NCI-H1436 (cell line): ENCODE measurements around the gene LPP.
A peak's percentile ranks its signal among the peaks of the same experiment; 100 is the strongest.

Source experiments
- DNase-seq: peaks from one replicate; lab custom pipeline; 2025; lab: John Stamatoyannopoulos, UW

The LPP gene

DNA sequence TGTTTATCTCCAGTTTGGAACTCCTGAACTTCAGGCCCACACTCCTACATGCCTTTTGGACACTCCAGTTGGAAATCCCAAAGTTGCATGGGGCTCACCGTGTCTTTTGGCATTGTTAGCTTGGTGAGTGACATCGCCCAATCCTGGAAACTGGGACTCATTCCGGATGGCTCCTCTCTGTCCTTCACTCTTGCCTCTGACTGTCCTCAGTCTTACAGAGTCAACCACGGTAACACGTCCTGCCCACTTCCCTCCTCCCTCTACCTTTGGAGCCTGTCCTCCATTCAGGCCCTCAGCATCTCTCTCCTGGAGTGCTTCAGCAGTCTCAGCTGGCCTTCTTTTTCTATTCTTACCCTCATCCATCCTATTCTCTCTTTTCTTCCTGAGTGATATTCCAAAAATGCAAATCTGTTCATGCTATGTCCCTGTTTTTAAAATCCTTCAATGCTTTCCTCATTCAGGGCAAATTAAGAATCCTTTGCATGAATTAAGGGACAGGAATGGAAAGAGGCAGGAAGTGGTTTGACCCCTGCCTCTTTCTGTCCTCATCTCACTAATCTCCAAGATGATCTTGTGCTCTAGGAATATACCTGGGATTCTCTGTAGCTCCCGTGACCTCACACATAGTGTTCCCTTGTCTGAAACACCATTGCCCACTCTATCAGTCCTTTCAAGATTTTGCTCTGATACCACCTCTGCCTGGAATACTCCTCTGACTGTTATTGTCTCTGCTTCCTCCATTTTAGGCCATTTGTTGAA is 42.5 kb downstream of the LPP start:
- no peak for DNase-seq

DNA sequence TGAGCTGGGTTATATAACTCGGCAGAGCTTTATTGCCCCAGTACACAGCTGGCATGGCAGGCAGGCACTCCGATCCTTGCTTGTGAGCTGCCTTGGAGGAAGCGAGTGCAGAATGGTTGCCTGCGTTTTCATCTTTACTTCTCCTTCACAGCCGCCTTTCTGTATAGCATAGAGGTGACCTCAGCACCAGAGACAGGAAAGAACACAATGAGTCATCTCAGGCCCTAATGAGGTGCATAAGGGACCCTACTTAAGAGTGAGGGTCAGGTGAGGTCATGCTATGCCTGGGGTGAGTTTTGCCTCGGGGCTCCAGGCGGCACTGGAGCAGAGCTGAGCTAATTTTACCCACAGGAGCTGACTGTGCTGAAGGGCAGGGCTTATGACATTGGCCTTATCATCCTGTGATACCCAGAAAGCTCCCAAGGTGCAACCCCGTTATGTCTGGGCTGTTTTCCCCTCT is 43.5 kb downstream of the LPP start:
- no peak for DNase-seq

DNA sequence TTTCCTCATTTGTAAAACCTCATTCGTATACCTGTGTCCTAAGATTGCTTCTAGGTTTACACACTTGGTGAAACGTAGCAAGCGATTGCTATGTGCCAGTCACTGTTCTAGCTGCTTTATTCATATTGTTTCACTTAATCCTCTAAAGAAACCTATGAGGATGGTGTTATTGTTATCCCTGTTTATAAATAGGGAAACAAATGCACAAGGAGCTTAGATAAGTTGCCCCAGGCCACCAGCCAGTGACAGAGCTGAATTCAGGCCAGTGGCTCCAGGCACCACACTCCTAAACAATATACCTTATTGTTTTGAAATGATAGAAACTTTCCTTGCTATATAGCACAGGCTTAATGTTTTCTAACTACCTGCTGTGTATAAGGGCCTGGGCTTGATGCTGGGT is 44.0 kb downstream of the LPP start:
- DNase-seq, result no peak

DNA sequence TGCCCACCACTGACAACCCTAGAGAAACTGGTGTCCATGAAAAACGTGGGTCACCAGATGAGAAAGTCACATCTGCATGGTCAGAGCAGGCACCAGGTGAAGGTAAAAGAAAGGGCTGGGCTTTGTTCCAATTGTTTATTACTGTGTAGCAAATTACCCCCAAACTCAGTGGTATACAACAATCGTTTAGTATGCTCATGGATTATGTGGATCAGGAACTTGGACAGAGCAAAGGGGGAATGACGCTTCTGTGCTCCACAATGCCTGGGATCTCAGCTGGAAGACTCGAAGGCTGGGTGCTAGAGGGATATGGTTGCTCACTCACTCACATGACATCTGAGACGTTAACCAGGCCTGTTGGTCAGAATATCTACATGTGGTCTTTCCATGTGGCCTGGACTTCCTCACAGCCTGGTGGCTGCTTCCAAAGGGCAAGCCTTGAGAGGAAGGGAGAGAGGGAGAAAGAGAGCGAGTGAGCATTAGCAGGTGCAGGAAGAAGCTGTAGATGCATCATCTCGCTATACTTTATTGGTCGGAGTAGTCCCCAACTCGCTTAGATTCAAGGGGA is 44.9 kb downstream of the LPP start:
- DNase-seq, result no peak

DNA sequence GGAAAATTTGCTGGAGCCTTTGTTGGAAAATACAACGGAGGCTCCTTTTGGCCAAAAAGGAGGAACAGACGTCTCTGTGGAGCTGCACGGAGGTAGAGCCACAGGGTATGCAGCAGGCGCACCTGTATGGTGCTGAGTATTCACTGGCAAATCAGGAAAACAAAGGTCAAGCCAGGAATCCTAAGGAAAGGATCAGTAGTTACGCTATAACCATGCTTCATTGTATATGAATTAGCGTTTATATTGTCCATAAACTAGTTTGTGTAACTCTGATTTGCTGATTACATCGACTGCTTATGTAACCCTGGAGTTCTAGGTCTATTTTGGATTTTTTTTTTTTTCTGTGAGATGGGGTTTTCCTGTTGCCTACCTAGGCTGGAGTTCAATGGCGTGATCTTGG is 45.4 kb downstream of the LPP start:
- DNase-seq, result no peak

DNA sequence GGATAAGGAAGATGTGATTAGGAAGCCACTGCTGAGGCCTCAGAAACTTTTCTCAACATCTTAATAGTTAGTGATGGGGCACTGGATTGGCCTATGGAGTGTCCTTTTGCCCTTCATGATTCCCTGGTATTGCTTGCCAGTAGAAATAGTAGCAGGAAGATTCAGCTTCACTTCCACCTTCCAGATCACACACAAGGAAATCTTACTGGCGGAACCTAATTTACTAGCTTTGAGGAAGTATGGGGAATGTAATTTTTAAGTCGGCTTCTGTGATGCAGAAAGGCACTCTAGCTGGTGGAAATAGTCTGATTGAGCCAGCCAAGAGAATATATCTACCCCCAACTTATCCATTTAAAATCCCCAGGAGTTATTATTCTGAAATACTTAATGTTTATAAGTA is 46.5 kb downstream of the LPP start:
- no peak for DNase-seq

DNA sequence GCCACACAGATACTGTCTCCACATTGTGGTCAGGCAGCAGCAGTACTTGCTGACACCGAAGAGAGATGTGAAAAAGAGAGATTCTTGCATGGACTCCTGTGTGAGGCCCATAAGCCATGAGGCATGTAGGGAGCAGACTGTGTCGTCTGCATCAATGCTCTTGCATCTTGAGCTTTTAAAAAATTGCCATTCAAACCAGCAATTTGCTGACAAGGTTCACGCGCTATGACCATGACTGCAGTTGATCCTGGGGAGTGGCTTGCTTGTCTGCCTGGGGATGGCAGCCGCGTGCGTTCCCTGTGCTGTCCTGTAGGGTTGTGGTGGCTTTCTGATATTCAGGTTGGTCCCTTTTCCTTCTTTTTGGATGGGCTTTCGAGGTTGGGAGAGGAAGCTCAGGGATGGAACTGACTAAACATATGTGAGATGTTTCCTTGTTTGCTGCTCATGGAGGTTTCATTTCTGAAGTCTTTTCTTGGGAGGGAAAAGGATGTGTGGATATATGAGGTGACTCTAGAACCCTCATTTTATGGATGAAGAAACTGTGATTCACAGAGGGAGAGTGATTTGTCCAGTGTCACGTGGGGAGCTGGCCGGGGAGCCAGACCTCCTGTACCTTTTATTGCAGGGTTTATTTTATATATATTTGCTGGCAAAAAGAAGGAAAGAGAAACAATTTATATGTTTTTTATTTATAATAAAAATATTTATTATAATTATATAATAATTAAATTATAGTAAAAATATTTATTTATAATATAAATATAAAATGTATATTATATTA is 48.6 kb downstream of the LPP start:
- no peak for DNase-seq

DNA sequence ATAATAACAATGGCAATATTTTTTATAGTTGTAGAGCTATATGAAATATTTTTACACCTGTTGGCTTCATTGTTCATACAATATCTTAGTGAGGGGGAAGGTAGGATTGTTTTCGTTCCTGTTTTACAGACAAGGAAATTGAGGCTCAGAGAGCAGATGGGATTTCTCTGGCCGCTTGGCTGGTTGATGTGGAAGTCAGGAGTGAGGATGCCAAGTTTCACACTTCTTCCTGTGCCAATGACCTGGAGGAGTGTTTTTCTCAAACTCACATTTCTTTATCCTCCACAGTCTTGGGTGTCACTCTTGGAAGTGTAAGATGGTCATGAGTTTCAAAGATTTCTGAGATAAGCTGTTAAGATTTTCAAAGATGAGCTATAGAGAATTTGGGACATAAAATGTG is 50.6 kb downstream of the LPP start:
- no peak for DNase-seq

DNA sequence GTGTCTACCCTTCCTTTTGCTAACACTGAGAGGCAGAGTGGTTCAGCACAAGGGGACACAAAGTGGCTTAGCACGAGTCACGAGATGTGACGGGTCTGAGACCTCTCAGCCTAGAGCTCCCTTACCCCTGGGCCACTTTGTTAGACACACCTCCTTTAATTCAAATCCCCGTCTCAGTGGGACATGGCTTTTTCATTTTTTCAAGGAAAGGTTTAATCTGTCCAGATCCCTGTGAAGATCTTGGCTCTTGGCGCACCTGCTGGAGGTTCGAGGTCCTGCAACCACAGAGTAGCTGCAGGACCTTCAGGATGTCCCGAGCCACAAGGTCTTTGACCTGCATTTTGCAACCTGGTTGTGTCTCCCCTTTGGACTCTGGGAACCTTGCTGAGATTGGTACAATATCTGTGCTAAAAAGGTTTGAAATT is 52.0 kb downstream of the LPP start:
- DNase-seq, result no peak

DNA sequence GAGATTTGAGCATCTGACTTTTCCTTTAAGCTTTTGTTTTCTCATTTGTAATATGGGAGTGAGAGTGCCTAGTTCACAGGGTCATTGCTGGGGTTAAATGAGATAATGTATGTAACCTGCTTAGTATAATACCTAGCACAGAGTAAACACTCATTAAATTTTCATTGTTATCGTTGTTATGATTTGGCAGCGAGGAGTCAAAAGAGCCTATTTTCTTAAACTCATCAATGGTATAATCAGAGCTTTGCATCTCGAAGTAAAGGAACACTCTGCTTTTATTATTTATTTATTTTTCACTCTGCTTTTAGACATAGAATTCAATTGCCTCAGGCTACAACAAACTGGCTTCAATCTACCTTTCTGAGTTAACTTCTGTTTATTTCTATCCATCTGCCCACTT is 52.8 kb downstream of the LPP start:
- no peak for DNase-seq

DNA sequence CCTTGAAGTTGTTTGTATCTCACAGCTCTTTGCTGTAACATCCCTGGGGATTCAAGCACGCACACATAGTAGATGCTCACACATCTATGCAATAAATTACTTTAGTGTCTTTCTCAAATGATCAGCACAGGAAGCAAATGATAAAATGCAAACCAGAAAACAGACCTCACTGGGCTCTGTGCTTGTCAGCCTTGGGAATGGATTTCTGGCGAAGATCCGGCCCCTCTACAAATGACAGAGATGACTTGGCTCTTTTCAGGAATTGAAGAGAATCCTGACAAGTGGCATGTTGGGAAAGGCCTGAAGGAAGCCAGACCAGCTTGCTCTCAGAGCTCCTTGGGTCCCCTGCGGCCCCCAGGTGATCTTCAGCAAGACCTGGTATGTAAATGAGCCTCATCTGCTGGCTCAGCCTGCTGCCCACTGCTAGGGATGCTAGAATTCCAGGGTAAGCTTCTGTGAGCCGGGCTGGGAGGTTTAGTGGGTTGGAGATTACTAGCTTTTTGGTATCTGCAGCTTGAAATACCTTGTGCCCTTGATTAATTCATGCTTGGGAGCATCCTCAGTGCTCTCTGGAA is 54.1 kb downstream of the LPP start:
- no peak for DNase-seq

DNA sequence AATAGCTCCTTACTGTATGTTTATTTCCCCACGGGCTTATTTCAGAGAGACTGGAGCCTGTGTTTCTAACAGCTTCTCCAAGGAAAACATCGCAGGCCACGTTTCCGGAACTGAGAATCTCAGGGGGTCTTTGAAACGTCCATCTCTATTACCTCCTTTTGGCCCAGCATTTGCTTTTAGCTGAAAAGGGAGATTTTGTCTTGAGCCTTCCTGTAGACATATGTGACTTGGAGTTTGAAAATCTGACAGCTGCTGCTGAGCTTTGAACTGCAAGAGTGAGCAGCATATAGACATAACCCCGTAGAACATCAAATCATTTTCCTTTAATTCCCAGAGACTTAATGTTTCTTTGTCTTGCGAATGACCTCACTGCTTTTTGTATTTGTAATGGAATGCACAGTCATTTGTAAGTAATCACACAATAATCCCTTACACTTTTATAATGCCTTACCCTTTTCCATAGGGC is 54.6 kb downstream of the LPP start:
- DNase-seq, result no peak

DNA sequence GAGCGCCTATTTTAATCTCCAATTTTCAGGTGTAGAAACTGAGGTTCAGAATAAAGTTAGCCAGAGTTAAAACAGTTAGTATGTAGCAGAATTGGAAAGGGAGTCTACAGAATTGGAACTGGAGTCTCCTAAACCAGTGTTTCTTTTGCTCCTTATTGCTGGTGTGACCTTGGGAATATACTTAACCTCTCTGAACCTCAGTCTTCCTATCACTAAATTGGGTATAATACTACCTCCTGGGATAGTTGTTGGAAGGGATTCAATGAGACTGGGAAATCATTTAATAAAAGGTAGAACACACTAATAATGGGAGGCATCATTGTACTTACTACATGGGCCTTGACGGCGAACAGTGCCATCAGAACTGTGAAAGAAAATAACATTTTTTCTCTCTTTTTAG is 55.1 kb downstream of the LPP start:
- DNase-seq, result no peak

DNA sequence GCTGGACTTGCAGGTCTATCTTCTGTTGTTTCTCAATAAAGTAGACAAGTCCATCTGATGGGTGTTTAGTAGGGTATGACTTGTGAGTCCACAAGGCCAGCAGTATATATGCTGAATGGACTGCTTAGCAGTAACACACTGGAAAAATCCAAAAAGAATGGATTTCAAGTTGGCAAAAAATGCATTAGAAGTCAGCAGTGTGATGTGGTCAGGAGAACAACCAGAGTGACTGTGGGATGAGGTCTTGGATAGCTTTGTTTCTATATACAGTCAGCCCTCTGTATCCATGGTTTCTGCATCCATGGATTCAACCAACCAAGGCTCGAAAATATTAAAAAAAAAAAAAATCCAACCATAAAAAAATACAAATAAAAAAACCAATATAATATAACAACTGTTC is 55.8 kb downstream of the LPP start:
- no peak for DNase-seq

DNA sequence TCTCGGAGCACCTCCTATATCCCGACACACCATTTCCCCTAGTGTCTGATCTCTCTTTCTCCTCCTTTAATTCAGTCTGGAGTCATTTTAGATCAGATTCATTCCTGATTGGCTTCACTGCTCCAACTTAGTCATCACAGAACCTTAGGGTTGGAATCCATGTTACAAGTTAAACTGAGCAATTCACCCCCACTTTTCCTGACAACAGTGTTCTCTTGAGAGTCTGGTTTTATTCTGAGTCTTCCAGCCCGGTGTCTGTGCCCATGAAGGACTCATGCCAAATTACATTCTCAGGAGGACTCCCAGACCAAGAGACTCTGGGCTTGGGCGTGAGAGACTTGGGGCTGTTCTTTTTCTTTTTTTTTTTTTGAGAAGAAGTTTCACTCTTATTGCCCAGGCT is 57.5 kb downstream of the LPP start:
- DNase-seq, result no peak

DNA sequence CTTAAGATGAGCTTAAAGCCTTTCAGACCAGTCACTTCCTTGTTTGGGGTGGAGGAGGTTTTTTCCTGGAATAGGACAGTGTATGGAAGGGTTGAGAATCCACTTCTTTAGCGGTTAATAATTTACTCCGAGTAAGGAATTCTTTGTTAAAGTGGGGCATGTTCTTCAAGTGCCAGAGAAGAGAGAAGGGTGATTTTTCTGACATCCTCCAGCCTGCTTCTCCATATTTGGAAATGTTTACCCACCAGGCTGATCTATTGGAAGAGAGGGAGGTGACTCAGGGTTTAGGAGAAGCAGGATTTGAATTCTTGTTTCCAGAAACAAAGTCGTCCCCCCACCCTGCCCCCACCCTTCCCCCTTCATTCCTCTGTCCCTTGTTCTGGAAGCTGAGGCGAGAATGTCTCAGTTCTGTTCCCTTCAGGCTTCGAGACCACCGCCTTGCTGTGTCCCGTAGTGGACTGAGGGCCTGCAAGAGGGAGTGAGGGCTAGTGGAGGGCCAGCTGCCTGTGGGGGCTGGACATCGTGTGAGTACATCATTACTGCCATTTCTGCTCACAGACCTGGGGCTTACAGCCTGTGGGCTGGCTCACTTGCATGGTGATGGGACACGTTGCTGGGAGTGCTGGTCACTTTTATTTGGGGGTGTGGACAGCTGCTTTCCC is 58.5 kb downstream of the LPP start:
- no peak for DNase-seq

DNA sequence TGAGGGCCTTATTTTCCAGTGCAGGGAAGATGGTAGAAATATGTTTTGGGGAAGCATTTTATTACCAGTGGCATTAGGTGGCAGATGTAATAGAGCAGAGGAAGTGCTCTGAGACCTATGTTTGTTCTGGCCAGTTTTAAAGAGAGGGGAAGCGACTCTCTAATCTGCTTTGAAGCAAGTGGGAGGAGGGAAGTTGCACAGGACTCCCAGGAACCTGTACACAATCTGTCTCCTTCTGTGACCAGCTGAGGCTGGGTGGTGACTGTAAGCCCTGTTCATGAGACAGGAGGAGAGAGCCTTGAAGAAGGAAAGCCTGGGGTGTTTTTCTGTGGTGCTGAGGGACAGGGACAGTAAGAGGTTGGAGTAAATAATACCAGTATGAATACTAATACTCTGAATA is 60.5 kb downstream of the LPP start:
- DNase-seq, result no peak

DNA sequence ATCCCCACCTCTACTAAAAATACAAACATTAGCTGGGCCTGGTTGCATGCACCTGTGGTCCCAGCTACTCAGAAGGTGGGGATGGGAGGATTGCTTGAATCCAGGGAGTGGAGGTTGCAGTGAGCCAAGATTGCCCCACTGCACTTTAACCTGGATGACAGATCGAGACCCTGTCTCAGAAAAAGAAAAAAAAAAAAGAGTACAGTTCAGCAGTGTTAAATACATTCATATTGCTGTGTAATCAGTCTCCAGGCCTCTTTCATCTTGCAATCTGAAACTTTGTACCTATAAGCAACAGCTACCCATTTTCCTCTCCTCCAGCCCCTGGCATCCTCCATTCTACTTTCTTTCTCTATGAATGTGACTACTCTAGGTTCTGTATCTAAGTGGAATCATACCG is 61.2 kb downstream of the LPP start:
- DNase-seq, result no peak

DNA sequence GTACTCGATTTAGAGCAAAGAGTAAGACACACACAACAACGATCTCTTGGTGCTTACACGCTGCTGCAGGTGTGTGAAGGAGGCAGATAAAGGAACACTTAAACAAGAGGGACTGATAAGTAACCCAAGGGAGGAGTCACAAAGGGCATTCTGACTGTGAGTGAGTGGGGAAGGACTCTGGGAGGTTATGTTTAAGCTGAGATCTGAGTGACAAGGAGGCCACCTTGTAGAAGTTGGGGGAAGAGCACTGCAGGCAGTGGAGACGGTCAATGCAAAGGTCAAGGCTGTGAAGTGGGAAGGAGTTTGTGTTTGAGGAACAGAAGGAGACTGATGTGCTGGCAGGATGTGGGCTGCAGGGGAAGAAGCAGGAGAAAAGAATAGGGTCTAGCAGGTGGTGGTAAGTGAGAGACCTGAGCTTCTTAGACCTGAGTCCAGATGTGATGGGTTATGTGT is 63.1 kb downstream of the LPP start:
- no peak for DNase-seq

DNA sequence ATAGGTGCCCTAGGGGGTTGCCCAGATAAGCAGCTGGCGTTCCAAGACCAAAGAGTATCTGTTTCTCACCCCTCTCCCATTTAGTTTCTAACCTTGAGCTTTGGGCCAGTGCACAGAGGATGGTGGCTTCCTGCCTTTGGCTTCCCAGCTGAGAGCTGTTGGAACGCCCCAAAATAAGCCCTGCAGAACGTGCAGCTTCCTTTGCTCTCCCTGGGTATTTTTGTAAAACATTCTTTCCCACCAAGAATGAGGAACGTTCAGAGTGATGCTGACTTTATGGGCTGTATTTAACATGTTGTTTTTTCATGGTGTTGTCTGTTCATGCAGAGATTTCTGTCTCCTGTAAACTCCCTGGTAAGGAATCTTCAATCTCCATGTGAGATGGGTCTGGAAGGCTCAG is 63.8 kb downstream of the LPP start:
- DNase-seq, result no peak

DNA sequence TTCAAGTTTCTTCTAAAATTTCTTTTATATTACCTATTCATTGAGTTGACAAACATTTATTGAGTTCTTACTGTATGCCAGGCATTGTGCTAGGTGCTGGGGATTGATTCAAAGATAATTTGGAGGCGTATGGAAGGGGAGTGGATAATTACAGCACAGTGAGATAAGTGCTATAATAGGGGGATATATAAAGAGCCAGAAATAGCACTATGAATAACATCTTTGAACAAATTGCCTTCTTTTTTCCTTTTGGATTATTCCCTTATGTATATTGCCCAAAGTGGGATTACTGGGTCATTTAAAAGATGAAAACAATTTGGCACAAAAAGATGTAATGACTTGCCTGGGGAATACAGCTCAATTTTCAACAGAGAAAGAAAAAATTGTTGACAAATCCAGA is 64.6 kb downstream of the LPP start:
- DNase-seq, result peak; percentile 60

DNA sequence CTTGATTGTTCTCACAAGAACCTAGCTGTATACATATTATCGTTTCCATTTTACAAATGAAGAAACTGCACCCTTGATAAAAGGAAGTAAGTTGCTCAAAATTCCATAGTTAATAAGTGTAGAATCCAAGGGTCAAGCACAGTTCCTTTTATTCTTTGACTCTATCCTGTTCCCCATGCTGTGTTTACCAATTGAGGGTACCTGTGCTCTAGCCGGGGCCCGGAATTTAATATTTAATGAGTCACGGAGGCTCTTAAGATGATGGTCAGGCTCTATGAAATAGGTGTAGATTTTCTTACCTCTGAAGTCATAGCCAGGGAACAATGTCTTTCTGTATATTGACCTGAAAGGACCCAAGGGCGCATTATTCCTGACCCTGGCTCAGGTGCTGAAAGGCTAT is 65.2 kb downstream of the LPP start:
- no peak for DNase-seq
